Measurements from ENCODE around the gene TAS2R13.

GRCh38 chr12:10943167-10943566 is 33.8 kb upstream of the TAS2R13 start:
- TF ChIP-seq CTCF (IDR thresholded peaks at IDR 0.05): no peak
- TF ChIP-seq POLR2A (IDR thresholded peaks at IDR 0.05): no peak
